ENCODE results near the gene ZNF302. TPM values are rescaled to one million over a fixed set of nuclear protein-coding genes. Genes with fewer than 3 reads are reported as not detected.
"Not testable (repeated sequence)": the region's sequence is repeated elsewhere in the genome, so short reads cannot be mapped to it uniquely, and the experiment has no call there.

Gene ZNF302
- polyA plus RNA-seq, 4 donors, result 70.2 to 92.5 (median 77.7) TPM

DNA sequence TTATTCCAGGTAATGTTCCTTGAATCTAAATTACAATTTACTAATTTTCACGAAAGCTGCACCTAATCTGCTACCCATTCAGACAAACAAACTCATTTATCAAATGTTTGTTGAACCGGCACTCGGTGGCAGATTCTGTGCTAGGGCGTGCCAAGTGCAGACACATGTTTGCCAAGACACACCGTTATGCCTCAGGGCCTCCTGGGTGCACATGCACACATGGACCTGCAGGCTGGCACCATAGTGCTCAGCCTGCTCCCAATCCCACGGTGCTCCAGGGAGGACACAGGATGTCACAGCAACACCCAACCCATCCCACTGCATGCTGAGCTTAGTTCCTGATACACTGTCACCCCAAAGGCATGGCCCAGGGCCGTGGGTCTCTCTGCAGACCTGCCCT is 8.2 kb upstream of the ZNF302 start:
- no peak for DNase-seq (ENCODE audit: low read depth in 4 of 4, low spot score in 2 of 4)

DNA sequence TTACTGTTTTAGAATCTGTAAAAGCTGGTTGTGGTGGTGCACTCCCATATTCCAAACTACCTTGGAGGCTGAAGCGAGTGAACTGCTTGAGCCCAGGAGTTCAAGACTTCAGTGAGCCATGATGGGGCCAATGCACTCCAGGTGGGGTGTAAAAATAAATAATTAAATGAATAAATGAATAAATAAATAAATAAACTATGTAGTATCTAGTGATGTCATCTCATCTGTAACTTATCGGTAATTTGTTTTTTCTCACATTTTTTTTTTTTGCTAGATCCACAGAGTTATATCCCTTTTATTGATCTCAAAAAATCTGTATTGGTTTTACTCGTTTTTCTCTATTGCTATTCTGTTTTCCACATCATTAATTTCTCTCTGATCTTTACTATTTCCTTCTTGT is 5.5 kb upstream of the ZNF302 start:
- no peak for DNase-seq (ENCODE audit: low read depth in 4 of 4, low spot score in 2 of 4)

DNA sequence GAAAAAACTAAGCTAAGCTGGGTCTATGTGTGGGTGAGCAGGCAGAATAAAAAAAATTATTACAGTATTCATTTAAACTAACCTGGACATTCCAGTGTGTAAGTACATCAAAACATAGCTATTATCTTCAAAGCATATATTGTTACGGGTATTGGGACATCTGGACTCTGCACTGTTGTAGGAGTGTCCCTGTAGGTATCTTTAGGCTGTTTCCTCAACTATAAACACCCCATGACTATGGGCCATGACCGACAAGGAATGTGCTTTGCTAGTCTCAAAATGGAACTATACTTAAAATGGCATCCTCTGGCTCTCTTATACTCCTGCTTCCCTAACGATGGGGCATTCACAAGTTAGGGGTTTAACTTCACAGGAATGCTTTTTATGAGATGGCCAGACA is 3.9 kb upstream of the ZNF302 start:
- DNase-seq (ENCODE audit: low read depth in 4 of 4, low spot score in 2 of 4), result no peak

DNA sequence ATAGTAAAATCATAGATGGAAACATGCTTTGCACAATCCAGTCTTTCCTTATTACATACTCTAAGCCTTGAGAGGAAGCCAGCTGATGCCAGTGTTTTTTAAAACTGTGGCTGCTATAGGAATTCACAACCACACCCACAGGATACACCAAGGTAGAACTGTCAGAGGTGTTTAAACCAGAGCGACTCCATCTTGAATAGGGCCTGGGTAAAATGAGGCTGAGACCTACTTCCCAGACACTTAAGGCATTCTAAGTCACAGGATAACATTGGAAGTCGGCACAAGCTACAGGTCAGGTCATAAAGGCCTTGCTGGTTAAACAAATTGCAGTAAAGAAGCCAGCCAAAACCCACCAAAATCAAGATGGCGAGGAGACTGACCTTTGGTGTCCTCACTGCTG is 2.2 kb upstream of the ZNF302 start:
- DNase-seq (ENCODE audit: low read depth in 4 of 4, low spot score in 2 of 4), result no peak

DNA sequence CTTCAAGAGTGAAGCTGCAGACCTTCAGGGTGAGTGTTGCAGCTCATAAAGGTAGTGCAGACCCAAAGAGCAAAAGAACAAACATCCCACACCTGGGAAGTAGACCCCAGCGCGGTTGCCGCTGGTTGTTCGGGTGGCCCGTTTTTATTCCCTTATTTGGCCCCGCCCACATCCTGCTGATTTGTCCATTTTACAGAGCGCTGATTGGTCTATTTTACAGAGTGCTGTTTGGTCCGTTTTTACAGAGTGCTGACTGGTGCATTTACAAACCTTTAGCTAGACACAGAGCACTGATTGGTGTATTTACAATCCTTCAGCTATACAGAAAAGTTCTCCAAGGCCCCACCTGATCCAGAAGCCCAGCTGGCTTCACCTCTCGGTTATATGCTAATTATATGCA is 1.6 kb upstream of the ZNF302 start:
- DNase-seq (ENCODE audit: low read depth in 4 of 4, low spot score in 2 of 4), result no peak

DNA sequence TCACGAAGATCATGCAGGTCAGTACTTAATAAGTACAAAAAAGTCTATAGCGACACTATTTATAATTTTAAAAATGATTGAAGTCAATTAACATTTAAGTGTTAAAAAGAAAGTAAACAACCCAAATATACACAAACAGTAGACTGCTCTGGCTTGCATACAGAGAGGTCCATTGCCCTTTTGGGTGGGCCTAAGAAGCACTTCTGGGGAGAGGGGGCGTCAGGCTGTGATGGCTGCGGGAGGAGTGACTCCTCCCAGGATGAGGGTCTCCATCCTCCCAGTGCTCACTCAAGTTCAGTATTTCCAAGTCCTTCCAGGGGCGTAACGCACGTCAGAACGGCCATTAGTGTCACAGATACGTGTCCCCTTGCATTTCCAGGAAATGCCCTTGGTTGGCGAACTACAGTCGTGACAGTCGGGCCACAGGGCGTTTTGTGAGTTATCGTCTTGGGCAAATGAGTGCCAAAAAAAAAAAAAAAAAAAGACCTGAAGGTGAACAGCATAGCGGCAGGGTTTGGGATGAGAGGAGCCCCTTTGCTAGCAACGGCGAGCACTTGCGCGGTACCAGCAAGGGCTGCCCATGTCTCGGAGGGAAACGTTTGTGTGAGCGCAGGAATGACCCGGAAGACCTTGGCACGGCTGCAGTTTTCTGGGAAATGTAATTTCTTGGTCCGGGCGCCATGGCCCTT is 637 bp upstream of the ZNF302 start, which contains the start of gene SCGB2B2:
TSS of gene SCGB2B2 (minus strand) at position 463 of the 689 bp plus-strand sequence. CDS start 82,596 bp downstream, outside the sequence.
- DNase-seq (ENCODE audit: low read depth in 4 of 4, low spot score in 2 of 4), result peak; percentile 61 to 94 (median 78)

DNA sequence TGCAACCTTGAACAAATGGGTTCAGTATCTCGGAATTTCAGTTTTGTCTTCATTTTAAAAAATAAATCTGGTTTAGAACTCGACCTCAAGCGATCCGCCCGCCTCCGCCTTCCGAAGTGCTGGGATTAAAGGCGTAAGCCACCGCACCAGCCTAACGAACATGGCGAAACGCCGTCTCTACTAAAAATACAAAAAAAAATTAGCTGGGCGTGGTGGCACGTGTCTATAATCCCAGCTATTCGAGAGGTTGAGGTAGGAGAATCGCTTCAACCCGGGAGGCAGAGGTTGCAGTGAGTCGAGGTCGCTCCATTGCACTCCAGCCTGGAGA is 571 bp downstream of the ZNF302 start:
- DNase-seq (ENCODE audit: low read depth in 4 of 4, low spot score in 2 of 4), result peak in 1 of 4 donors; percentile 60

DNA sequence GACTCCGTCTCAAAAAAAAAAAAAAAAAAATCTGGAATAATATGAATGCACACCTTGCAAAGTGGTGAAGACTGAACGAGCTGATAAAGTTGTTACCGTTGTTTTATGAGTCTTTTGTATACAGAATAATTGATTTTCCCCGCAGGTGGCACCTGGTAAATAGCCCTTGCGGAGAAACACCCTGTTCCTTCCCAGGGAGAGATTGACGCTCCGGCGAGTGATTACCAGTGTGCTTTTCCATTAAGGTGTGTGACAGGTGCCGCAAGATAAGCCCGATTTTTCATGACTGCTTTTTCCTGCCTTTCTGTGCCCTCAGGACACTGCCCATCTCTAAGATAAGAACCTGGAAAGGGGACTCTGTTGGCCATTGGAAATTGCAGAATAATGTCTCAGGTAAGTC is 943 bp downstream of the ZNF302 start:
- DNase-seq (ENCODE audit: low read depth in 4 of 4, low spot score in 2 of 4), result no peak

DNA sequence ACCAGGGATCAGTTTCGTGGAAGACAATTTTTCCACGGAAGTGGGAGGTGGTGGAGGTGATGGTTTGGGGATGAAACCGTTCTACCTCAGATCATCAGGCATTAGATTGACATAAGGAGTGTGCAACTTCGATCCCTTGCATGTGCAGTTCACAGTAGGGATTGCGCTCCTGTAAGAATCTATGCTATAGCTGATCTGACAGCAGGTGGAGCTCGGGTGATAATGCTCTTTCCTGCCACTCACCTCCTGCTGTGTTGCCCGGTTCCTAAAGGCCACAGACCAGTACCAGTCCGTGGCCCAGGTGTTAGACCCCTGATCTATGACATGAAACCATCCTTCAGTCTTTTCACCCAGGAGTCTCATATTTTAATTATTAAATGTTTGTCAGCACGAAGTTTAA is 4.0 kb downstream of the ZNF302 start:
- DNase-seq (ENCODE audit: low read depth in 4 of 4, low spot score in 2 of 4), result no peak

DNA sequence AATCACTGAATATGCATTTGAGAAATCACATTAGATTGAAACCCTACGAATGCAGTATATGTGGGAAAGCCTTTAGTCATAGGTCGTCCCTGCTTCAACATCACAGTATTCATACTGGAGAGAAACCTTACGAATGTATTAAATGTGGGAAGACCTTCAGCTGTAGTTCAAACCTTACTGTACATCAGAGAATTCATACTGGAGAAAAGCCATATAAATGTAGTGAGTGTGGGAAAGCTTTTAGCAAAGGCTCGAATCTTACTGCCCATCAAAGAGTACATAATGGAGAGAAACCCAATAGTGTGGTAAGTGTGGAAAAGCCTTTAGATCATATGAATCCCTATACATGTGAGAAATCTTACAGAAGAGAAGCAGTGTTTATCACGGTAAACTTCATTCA is 7.8 kb downstream of the ZNF302 start:
- DNase-seq (ENCODE audit: low read depth in 4 of 4, low spot score in 2 of 4), result not testable (repeated sequence)

DNA sequence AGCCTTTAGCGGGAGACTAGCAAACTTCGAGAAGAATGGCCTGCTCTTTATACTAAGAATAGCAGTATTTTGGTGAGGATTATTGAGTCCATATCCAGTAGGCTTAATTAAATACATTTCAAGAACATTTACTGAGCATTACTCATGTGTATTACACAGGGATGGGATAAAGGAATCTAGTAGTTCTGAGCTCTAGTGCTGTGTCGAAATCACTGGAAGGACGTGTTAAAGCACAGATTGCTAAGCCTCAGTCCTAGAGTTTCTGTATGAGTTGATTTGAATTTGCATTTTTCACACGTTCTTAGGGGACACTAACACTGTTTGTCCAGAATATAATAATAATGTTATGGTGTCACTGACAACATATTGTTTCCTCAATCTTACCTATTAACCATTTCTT is 9.0 kb downstream of the ZNF302 start:
- no peak for DNase-seq (ENCODE audit: low read depth in 4 of 4, low spot score in 2 of 4)

DNA sequence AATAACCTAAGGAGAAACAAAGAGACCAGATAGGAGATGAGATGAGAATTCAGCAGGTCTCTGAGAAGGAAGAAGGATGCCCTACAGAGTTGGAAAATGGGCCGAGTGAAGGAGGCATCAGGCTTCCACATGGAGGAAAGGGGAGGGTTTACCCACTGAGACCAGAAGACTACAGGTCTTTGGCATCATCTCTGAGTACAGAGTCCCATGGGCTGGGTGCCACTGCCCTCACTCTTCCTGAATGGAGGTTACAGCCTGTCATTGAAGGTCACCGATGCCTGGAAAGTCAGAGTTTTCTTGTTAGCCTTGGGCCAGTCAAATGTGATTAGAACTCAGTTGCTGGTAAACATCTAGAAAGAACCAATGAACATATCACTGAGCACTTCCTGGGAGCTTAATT is 9.9 kb downstream of the ZNF302 start:
- no peak for DNase-seq (ENCODE audit: low read depth in 4 of 4, low spot score in 2 of 4)

DNA sequence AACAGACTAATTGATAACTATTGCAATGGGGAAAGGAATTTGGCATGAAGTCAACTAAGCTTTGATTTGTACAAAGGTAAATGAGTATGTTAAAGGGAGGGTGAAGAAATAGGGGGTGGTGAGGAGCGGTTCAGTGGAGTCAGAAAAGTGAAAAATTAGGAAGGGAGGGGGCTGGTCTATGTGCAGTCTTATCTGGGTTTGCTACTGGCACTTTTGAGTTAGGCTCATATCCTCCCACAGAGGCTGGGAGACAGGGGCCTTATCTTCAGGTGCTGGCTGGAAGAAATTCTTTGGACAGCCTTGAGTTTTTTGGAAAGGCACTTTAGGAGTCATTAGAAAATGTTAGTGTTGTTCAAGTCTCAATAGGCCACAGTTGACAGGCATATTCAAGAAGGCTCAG is 11.1 kb downstream of the ZNF302 start:
- DNase-seq (ENCODE audit: low read depth in 4 of 4, low spot score in 2 of 4), result no peak

DNA sequence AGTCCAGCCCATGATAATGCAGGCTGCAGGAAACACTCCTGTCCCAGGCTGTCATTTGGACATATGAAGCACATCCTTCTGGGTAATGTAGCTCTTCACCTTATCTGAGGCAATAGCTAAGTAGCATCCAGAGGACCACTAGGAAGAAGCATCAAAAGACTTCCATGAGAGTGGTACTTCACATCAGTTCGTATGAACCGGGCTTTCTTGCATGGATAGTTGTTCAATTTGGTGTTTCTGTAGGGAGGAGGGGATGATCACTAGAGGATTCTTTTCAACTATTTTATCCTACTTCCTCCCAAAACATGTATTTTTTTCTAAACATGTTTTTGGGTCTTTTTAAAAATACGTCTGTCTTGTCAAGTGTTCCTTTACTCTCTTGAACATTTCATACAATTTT is 12.9 kb downstream of the ZNF302 start:
- DNase-seq (ENCODE audit: low read depth in 4 of 4, low spot score in 2 of 4), result no peak

DNA sequence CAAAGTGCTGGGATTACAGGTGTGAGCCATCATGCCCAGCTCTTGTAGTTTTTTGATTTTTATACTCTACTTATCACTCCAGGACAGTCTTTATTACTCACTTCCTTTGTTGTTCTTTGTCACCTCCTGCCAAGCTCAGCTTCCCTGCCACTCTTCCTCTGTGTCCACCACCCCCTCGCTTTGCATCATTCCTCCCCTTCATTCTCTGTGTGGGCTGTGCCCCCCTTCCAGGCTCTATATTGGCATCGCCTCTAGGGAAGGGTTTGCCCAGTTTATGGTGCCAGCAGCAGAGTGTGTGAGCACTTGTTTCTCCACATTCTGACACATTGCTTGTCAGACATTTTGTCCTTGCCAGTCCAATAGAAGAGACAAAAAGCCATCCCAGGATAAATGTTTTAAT is 15.1 kb downstream of the ZNF302 start:
- no peak for DNase-seq (ENCODE audit: low read depth in 4 of 4, low spot score in 2 of 4)

DNA sequence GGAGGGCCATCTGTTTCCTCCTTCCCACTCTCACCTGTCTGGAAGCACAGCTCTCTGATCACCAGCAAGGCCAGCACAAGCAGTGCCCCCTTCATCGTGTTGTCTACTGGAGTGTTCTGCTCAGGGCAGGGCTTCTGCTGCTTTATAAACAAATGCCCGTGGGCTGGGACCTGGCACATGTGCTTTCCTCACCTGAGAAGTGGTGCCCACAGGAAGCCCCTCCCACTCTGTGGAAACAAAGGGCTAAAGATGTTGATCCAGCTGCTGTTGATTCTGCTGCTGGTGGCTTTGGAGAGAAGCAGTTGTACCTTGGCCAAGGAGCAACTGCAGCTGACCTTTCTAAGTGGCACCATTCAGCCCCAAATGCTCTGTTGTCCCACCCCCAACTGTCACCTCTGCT is 30.2 kb downstream of the ZNF302 start:
- no peak for DNase-seq (ENCODE audit: low read depth in 4 of 4, low spot score in 2 of 4)

DNA sequence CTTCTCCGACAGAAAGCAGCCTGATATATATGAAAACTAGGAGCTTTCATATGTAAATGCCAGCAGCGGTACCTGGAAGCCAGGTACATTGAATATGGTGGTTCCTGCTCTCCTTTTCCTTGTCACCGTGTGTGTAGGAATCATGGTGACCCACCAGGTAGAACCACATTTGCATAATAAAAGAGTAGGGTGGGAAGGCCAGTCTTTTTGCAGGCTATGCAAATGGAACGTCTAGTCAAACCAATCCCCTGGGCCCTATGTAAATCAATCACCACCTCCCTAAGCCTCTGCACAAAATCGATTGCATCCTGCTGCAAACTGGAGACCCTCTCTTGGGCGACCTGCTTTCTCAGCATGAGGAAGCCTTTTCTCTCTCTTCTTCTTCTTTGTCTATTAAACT is 34.4 kb downstream of the ZNF302 start:
- no peak for DNase-seq (ENCODE audit: low read depth in 4 of 4, low spot score in 2 of 4)

DNA sequence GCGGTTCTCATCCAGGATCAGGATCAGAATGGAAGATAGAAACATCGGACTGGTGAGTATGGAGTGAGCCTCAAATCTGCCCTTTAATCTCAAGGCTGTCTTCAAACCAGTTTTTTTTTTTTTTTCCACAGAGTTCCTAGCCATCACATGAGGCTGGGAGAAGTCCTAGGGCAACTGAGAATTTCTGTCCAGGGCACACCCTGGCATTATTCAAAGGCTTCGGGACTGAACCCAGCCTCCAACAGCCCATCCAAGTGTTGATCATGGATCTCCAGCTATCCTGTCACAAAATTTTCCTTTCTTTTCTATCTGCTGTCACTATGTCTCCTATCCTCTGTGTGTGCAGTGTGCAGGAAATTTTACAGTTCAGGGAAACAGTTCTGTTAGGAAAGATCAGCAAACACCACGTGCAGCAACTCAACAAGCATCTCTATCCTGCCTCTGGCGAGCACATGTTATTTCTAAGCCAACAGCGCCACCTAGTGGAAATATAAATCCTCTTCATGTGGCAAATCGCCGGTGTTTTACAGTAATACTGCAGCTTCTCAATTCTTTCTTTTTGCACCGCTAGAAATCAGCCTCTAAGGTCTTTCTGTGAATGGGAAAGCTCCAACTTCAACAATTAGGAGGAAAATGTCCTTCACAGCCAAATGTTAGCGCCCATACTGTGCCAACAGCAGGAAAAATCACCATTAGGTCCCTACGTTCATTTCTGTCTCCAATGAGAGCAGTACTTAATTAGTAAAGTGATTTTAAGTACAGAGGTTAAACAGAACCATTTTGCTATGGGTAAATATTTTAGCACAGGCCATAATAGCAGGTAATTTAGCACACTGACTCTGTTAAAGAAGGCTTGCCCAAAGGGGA is 35.1 kb downstream of the ZNF302 start:
- peak in 1 of 4 donors; percentile 32 for DNase-seq (ENCODE audit: low read depth in 4 of 4, low spot score in 2 of 4)

DNA sequence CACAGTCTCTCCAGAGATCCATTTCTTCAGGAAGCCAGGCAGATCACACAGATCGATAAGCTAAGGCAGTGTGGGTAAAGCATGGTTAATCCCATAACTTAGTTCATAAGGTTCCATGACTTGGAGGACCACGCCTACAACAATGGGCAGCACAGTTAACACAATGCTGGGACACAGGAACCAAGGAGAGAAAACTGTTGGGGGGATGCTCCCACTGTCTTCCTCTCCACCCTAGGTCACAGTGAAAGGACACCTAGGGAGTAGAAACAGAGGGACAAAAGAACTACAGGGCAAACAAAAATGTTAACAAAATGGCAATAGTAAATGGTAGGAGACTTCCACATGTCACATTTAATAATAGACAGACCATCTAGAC is 35.8 kb downstream of the ZNF302 start:
- DNase-seq (ENCODE audit: low read depth in 4 of 4, low spot score in 2 of 4), result no peak

DNA sequence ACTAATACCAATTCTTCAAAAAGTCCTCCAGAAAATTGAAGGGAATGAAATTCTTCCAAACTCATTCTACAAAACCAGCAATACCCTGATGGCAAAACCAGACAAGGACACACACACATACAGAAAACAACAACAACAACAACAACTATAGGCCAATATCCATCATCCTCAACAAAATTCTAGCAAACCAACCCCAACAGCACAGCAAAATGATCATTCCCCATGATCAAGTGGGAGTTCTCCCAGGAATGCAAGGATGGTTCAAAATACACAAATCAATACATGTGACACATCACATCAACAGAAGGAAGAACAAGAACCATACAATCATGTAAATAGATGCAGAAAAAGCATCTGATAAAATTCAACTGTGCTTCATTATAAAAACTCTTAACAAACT is 37.9 kb downstream of the ZNF302 start:
- no peak for DNase-seq (ENCODE audit: low read depth in 4 of 4, low spot score in 2 of 4)

DNA sequence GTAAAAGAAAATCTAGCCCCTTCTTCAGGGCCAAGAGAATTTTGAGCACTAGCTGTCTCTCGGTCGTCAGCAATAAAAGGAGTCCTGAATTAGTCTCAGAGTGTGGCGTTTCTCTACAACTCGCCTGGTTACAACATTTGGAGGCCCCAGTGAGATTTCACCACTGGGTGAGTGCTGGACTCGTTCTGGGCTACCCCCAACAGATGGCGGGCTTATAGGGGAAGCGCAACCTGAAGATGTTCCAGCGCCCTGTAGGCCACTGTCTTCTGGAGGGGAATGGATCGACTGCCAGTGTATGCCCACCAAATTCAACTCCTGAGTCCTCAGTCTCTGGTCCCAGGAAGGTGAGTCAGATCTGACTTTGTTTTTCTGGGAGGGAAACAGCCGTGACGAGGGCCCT is 44.9 kb downstream of the ZNF302 start:
- DNase-seq (ENCODE audit: low read depth in 4 of 4, low spot score in 2 of 4), result no peak

DNA sequence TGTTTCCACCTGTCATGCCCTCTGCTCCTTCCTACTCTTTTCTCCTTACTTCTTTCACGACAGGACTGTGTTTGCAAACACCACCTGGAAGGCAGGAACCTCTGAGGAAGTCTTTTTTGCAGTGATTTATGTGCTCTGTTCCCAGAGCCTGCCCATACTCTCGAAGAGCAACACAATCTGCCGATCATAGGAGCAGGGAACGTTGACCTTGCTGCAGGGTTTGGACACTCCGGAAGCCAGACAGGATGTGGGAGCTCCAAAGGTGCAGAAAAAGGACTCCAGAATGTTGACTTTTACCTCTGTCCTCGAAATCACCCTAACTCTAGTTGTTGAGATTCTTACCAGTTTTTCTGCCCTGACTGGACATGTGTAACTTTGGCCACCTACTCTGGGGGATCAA is 47.9 kb downstream of the ZNF302 start:
- no peak for DNase-seq (ENCODE audit: low read depth in 4 of 4, low spot score in 2 of 4)
